A549 (cell line): ENCODE results near the gene LRRC3C.

Experiments
- EP300 ChIP-seq, 2 experiments: fragments of >200 bp; sonication (Bioruptor Twin); formaldehyde crosslinking; IDR thresholded peaks; 2 replicates in 1 of 2; 3 replicates in 1 of 2; pipeline ENCODE4 v1.6.1; 2016 to 2017
- JUN ChIP-seq, 2 experiments: fragments of >200 bp; sonication (Bioruptor Twin); formaldehyde crosslinking; IDR thresholded peaks; 2 replicates in 1 of 2; 3 replicates in 1 of 2; pipeline ENCODE4 v1.6.1; 2016 to 2017
- PHF8 ChIP-seq: fragments of 200-600 bp; sonication (generic); IDR thresholded peaks from 2 replicates; pipeline ENCODE4 v1.6.1; 2016; ENCODE audit warnings: low read depth, mild to moderate bottlenecking, antibody characterized with exemption, moderate library complexity, borderline replicate concordance
- RAD21 ChIP-seq, 2 experiments: fragments of >200 bp in 1 of 2; sonication (Bioruptor Twin) in 1 of 2; formaldehyde crosslinking in 1 of 2; IDR thresholded peaks in 1 of 2; conservative IDR thresholded peaks in 1 of 2; 2 replicates in 1 of 2; 3 replicates in 1 of 2; pipeline ENCODE4 v1.6.1; 2012 to 2018; ENCODE audit warnings: inconsistent platforms in 1 of 2

DNA sequence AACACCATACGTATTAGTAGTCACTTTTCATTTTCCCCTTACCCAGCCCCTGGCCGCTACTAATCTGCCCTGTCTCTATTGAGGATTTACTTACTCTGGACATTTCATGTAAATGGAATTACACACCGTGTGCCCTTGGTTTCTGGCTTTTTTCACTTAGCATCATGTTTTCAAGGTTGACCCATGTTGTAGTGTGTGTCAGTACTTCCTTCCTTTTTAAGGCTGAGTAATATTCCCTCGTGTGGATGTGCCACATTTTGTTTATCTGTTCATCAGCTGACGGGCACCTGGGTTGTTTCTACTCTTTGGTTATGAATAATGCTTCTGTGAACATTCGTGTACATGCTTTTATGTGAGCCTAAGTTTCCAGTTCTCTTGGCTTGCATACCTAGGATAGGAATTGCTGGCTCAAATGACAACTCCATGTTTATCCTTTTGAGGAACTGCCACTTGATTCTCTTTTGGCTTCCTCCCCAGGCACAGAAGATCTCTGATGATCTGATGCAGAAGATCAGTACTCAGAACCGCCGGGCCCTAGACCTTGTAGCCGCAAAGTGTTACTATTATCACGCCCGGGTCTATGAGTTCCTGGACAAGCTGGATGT, 60.8 kb downstream of the LRRC3C start:
- no peak for TF ChIP-seq RAD21 (conservative IDR thresholded peaks at IDR 0.05 in 1 of 2, IDR thresholded peaks at IDR 0.05 in 1 of 2)
- TF ChIP-seq EP300 (IDR thresholded peaks at IDR 0.05), result no peak
- no peak for TF ChIP-seq JUN (IDR thresholded peaks at IDR 0.05)
- TF ChIP-seq PHF8, result no peak
